GM21515 (cell line): Measurements from ENCODE around the gene PTMA.
A peak's percentile ranks its signal among the peaks of the same experiment; 100 is the strongest.

Source experiments
- ATAC-seq: cut with Tn5 transposase; IDR thresholded peaks from one replicate; pipeline ENCODE4 v1.9.1; 2021; ENCODE audit not compliant: unreplicated experiment

PTMA gene

DNA sequence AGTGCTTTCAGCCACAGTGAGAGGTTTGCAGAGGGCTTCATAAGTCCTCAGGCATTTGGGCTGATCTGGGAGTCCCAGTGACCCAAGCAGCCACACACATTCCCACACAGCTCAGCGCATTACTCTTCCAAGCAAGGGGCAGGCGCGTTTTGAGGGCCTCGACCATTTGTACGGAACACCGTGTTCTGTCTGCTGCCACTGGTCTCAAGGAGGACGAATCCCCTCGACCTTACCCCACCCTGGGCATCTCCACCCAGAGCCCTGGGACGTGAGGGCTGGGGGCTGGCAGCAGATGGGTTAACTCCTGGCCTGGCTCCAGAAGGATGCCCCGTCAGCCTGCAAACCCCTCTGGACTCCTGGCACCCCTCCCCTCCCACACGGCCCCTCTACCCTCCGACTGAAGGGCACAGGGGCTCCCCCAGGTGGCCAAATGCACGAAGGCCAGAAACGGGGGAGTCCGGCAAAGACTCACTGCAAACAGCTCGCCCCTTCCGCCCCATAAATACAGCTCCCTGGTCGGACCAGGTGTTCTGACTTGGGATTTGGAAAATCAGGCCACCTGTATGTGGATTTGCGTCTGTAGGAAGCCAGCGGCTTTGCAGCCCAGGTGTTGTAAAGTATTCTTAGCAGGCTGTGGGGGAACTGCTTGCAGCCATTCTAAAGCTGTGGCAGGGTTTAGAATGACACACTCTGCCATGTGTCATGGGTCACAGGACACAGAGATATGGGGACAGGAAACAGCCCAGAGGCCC, 33.6 kb upstream of the PTMA start:
- peak; percentile 33 for ATAC-seq

DNA sequence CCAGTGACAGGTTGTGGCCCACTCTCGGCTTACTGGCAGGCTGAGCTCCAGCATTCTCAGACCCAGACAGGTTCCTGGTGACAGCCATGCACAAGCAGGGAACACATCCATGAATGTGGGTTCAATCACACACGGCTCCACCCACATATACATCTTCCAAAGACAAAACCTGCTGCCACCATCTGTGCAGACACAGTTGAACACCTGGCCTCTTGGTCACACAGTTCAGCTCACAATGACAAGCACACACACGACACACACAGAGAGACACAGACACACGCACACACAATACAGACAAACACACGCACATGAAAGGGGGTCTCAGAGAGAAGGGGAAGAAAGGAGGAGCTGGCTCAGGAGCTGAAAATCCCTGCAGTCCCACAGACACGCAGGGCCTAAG, 32.1 kb upstream of the PTMA start:
- no peak for ATAC-seq

DNA sequence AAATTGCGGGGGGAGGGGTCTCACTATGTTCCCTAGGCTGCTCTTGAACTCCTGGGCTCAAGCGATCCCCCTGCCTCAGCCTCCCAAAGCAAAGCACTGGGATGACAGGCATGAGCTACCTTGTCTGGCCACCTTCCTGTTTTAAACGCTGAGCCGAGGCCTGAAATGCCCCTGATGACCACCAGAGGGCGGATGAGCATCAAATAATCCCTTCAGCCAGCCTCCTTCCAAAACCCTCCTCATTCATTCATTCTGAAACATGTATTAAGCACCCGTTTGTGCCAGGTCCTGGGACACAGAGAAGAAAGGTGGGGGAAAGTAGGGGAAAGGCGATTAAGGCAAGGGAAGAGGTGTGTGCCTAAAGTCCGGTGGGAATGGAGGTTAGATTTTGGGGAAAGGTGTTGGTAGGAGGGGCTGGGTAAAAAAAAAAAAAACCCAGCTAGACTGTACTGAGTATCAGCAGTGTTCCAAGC, 30.7 kb upstream of the PTMA start:
- no peak for ATAC-seq

DNA sequence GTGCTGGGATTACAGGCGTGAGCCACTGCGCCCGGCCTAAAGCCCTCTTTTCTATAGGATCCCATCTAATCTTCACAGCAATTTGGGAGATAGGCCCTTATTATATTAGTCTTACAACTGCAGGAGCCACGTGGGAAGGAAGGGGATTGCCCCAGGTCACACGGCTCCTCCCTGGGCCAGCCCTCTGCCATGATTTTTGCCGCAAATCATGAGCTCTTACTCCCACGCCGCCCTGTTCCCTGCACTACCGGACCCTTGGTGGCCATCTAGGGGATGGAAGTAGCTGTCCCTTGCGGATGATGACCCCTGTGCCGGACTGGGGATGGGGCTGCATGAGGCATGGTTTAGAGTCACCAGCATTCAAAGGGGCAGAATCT, 28.4 kb upstream of the PTMA start:
- ATAC-seq = no peak

DNA sequence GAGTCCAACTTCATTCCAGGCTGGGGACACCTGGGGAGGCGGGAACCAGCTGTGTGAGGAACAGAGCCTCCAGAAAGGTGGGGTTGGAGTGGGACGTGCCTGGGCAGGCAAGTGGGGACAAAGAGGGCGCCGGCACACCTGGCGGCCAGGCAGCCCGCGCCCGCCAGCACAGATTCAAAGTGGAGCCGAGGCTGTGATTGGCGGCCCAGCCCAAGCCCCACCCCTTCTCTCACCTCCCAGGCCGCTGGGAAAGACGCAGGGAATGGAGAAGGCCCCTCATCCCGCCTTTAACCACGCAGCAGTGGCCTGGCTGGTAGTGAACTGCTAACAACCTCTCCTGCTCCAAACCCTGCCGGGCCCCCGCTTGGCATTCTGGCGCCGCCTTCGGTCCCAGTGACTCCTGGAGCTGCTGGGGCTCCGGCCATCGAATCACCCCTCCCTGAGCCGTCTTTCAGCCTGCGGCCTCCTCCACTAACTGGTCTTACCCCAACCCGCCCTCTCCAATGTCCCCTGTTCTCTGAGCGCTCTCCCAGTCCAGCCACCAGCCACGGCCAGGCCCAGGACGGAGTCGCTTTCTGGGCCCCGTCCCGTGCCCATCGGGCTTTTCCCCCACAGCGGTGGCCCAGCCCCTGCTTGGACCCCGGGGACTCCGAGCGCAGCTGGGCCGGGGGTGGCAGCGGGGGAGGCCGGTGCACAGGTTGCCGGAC, 27.9 kb upstream of the PTMA start:
- ATAC-seq = no peak

DNA sequence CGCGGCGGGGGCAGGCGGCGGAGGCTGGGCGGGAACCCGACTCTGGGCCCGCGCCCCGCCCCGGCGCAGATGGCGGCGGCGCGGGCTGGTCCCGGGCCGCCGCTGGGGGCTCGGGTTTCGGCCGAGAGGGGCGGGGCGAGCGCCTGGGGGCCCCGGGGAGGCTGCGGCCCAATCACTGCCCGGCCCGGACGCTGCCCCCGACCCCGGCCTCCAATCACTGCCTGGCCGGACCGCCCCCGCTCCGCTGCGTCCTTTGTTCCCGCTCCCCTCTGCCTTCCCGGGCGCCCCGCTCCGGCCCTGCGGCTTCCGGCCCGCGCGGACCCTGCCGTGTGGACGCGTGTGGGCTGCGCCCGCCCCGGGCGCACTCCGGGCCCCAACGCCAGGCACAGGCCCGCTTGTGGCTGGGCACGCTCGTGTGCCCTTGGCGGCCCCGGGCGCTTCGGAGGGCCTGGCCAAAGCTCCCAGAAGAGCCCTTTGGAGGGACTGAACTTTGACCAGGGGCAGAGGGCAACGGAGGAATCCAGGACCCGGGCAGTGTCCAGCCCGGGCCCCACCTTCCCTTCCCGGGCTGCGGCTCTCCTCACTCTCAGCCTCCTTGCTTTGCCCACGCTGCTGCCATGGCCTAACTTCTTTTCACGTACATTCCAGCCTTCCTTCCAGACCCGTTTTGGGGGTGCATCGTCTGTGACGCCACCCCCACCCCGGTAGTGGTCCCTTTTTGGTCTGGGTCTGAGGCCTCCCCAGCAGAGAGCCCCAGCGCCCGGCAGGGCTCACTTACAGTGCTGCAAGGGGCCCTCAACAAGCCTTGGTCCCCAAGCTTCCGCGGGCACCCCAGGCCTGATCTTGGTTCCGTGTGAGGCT, 27.1 kb upstream of the PTMA start:
- peak; percentile 50 for ATAC-seq

DNA sequence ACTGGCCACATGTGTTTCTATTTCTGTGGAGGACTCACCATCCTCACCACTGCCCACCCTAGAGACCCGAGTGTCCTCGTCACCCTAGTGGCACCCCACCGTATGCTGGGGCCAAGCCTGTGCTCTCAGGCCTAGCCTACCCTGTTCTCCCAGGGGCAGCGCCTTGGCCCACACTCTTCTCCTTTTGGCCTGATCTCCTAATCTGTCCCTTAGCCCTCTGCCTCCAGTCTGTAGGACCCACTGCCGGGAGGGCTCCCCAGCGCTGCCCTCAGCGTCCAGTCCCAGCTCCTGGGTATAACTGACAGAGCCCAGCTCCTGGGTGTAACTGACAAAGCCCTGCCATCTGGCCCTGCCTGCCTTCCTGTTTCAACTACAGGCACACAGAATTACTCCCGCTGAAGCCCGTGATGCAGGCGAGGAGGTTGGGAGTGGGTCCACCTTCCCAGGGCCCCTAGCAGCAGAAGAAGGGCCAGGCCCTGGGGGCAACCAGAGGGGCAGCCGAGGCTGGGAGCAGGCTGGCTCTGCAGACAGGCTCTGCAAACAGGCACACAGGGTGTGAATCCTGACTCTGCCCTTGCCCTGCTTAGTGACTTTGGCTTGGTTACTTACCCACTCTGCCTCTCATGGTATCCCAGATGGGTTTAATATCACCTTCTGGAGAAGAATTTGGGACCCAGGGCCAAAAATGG, 25.6 kb upstream of the PTMA start:
- ATAC-seq = no peak

DNA sequence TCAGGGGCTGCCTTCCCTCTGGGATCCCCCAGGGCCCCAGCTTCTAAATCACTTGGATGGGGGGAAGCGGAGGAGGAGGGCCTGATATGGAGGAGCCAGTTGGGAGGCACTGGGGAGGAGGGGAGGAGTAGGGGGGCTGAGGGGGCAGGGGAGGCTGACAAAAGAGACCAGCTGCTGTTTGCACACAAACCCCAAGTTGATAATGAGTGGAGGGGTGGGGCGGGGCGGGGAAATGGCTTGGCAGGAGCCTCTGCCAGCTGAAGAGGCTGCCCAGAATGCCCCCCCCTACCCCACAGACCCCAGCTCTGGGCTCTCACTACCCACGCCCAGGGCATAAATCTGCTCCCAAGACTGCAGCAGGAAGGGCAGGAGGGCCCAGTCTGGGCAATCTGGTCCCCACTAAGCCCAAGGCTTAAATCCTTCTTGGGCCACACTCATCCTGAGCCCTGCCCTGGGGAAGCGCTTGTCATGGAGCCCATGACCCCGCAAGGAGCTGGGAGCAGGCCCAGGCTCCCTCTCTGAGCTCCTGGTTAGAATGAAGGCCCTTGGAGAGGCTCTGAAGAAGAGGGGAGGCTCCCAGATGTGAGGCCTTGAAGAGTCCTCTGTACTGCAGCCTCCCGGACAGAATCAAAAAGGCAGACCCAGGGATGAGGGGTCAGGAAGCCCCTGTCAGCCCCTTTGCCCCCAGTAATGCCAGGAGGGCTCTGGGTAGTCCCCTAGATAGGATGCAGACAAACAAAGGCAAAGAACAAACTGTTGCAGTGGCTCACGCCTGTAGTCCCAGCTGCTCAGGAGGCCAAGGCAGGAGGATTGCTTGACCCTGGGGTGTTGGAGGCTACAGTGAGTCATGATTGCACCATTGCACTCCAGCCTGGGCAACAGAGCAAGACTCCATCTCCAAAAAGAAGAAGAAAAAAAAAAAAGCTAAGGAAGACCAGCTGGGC, 24.8 kb upstream of the PTMA start:
- ATAC-seq = no peak

DNA sequence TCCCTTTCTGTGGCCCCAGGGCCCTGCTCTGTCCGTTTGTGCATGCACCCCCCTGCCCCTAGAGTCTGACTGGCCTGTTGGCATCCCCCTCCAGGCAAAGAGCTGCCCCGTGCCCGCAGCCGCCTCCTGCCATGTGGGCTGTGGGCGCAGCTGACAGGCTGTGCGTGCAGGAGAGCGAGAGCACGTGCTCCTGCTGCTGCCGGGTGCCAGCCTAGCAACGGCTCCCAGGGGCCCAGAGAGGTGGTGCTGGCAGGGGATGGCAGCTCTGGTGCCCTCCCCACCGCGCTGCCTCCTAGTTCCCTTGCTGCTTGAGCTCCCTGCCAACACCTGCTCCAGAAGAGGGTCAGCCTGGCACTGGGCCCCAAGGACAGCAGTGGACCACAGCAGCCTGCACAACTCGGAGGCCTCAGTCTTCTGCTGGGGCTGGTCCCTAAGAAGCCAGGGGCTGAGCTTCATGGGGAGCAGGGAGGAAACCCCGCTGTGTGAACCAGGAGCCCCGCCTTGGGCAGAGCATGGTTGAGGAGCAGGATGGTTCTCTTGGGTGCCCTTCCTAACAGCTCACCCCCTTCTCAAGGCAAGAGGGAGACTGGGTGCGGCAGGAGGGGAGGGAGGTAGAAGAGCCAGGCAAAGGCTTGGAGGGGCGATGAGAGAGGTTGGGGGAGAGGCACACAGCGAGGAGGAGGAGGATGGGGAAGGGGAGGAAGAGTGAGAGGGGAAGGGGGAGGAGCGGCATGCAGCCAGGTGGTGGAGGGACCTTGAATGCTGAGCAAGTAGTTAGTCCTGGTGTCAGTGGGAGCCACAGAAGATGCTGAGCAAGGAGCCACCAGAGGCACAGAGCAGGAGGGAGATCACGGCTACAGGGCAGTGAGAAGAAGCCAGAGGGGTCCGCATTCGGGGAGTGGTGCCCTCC, 23.8 kb upstream of the PTMA start:
- no peak for ATAC-seq

DNA sequence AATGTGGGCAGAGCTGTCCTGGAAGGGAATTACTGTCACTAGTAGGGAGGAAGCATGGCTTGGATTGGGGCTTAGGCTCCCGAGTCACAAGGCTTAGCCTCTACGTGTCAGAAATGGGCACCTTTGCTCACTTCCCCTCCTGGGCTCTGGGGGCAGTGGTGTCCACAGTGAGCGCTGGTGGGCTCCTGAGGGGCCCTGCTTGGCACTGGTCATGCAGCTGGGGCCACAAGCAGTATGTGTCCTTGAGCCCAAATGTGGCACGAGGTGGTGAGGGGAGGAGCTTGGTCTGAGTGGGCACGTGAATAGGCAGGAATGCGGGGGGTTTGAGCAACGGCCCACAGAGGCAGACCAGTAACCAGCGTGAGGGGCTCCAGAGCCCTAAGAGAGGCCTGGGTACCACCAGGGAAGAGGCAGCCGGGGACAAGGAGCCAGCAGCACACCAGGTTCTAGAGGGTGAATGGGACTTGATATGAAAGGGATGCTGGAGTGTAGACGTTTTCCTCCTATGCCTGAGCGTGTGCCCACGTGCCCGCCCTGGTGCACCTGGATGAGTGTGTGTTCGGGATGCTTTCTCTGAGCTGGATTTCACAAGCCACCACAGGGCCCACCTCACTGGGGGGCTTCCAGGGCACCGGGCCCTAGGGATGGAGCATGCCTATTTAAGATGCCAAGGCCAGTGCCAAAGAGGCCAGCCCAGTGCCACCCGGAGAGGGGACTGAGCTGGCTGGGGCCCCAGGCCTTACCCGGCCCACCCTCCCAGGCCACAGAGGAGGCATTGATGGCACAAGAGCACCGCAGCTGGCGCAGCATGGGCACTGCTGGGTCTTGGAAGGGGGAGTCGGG, 22.8 kb upstream of the PTMA start:
- ATAC-seq = no peak

DNA sequence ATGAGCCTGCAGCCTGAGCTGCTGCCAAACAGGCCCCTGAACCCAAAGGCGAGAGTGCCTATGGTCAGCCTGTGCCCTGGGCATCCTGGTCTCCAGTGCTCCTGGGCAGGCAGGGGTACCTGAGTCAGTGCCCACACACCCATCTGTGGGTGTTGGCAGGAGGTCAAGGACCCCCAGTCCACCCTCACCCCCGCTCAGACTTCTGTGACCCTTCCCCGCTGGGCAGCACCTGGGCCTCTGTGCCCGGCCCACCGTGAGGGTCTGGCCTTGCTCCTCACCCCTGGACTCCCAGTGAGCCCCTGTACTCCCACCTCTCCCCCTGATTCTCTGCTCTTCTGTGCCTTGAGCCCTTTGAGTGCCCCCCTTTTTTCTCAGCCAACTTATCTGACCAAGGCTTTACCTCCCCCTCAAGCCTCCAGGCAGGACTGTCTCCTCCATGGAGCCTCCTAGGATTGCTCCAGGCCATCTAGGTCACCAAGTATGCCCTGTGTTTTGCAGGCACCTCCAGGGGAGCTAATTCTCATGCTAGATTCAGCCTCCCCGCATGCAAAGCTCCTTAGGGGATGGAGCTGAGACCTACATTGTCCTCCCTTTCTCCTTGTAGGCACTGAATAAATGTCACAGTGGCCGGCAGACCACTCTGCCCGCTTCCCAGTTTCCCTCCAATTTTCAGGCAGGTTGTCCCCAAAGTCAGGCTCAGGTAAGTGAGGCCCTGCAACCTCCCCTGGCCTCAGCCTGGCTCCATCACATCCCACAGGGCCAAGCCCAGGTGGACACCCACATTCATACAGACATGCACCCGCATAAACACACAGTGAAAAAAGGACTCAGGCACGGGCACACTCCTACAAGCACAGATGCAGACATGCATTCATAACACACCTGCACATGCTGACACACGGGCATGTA, 21.9 kb upstream of the PTMA start:
- no peak for ATAC-seq

DNA sequence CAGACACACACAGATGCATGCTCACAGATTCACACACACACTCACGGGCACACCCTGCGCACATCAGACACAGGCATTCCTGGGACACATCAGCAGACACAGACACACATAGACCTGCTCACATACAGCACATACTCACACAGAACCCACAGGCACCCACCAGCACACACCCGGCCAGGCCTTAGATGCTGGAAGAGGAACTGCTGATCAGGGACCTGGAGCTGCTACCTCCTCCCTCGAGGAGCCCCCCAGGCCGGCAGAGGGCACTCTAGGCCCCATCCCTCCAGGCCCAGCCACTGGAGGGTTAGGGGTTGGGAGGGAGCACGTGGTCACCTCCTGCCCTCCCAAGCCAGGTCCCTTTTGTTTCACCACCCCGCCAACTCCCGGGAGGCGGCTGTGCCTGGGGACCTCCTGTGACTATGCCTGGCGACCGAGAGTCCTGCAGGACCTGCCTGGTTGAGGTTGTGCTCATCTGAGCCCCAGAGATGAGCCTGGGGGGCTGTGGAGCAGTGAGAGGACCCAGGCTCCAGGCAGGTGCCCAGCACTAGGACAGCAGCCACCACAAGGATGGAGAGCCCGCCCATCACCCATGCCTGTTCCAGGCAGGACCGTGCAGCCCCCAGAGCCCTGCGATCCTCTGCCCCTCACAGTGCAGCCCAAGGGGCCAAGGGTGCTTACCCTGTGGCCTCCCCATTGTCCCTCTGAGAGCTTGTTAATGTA, 21.0 kb upstream of the PTMA start:
- peak; percentile 63 for ATAC-seq

DNA sequence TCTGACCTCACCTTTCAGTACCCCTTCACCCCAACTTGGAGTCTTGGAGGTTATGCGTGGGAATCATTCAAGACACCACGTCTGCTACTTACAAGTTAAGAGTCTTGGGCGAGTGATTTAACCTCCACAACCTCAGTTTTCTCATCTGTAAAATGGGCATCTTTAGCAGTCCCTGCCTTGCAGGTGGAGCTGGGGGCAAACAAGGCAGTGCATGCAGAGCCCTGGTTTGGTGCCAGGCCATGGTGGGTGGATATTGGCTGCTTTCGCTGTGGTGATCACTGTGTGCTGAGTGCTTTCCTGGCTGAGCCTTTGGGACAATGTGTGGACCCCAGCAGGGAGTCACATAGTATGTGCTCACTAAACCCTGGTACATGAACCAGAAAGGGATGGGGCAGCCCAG, 20.4 kb upstream of the PTMA start:
- ATAC-seq = no peak

DNA sequence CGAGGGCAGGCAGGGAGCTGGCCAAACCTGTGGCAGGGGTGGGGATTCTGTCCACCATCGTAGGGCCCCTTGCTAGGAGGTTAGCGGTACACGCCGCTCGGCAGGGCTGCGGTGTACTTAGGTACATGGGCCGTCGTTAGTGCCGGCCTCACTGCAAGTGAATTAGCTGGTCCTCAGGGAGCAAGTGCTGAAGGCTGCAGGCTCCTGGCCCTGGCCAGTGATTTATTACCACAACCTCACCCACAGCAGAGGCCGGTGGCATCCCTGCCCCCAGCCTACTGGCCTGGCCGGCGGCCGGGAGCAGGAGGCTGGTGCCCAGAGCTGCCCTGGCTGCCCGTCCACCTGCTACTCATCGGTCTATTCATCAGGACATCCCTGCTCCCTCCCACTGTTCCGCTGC, 19.6 kb upstream of the PTMA start:
- no peak for ATAC-seq

DNA sequence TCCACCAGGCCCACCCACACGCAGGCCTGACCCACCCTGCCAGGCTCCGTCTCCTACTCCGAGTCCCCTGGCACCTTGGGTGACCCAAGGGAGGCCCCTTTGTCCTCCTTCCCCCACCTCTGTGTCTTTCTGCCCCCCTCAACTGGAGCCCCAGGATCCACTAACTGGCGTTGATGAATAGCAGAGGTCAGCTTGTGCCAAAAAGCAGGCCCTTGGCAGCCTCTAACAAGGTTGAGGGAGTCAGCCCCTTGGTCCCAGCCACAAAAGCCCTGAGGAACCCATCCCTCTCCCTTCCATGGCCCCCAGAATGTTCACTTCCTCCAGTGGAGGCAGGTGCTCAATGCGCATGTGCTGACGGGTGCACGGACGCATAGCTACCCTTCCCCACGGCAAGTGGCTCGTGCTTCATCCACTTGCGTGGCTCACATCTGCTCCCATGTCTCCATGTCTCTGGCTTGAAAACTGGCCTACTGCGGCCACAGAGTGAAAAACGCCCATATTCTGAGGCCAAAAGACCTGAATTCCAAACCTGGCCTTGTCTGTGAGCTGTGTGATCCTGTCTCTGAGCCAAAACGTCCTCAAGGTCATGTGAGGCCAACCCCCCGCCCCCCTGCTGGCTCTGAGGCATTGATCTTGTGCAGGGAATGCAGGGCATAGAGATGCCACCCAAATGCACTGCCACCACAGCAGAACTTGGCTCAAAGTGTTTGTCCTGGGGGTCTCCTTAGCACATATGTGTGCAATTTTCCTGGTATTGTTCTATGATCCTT, 19.0 kb upstream of the PTMA start:
- ATAC-seq = no peak
